Stimulated activated effector memory CD8-positive, alpha-beta T cell treated with anti-CD3 and anti-CD28 coated beads, Interleukin-12 subunit alpha, Interleukin-12 subunit beta, amount 100 ng/mL, for 72 hours (primary cell): Measurements from ENCODE around the gene KCNIP4.

Source experiments
- ATAC-seq: fragments of 150-1000 bp; cut with Tn5 transposase; 2 replicates; pipeline ENCODE4 v1.10.0; 2021
- DNase-seq, 2 donors: peaks; one replicate each; pipeline ENCODE4 v3.0.0; 2021 to 2022; ENCODE audit warnings: low spot score in 2 of 2
- H3K27ac Mint-ChIP-seq: one replicate; pipeline ENCODE4 v1.8.0; 2022; ENCODE audit warnings: mild to moderate bottlenecking, mixed read lengths
- H3K36me3 Mint-ChIP-seq: one replicate; pipeline ENCODE4 v1.8.0; 2022; ENCODE audit warnings: mild to moderate bottlenecking, mixed read lengths
- H3K4me1 Mint-ChIP-seq: one replicate; pipeline ENCODE4 v1.8.0; 2022; ENCODE audit warnings: mixed read lengths
- H3K4me3 Mint-ChIP-seq: one replicate; pipeline ENCODE4 v1.8.0; 2022; ENCODE audit warnings: mild to moderate bottlenecking, mixed read lengths
- H3K9me3 Mint-ChIP-seq: one replicate; pipeline ENCODE4 v1.8.0; 2022; ENCODE audit warnings: mixed read lengths

Gene KCNIP4

GRCh38 chr4:21420166-21420565 is 528.4 kb downstream of the KCNIP4 start:
- no peak for ATAC-seq

GRCh38 chr4:21415728-21416127 is 532.8 kb downstream of the KCNIP4 start:
- DNase-seq (no peak), ATAC-seq (no peak)
- Mint-ChIP-seq H3K27ac (no peak overlapping the region), H3K36me3 (no peaks in the 10 kb centered on the region), H3K9me3 (peaks cover 5% of the 10 kb centered on the region), H3K4me3 (no peak overlapping the region), H3K4me1 (no peaks in the 10 kb centered on the region)

More at GRCh38 chr4:21420166-21420565, 528.4 kb downstream of the KCNIP4 start:
- peaks cover 2% of the 10 kb centered on the region for H3K9me3 Mint-ChIP-seq
- no peak overlapping the region for H3K27ac Mint-ChIP-seq
- no peaks in the 10 kb centered on the region for H3K4me1 Mint-ChIP-seq
- no peak overlapping the region for H3K4me3 Mint-ChIP-seq
- H3K36me3 Mint-ChIP-seq: no peaks in the 10 kb centered on the region
- DNase-seq: no peak

DNA sequence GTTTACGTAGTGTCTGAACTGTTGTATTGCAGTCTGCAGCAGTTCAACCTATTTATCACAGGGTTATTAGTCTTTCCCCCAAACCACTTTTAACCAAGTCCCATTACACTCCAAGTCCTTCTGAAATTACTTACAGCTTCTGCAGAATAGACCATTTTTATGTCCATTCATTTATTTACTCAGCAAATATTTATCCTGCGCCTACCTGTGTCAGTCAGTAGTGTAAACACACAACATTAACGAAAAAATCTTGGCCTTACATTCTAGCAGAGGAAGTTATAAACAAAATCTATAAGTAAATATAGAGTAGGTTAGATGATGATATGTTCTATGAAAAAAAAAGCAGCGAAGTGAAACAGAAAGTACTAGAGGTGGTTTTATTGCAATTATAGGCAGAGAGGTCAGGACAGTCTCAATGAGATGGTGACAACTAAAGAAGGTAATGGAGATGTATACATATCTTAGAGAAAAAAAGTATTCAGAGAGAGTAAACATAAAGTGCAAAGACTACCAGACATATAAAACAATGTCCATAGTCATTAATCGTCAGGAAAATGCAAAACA is 534.7 kb downstream of the KCNIP4 start:
- Mint-ChIP-seq H3K27ac (no peak overlapping the region), H3K9me3 (peaks cover 10% of the 10 kb centered on the region), H3K36me3 (no peaks in the 10 kb centered on the region), H3K4me3 (no peak overlapping the region), H3K4me1 (no peaks in the 10 kb centered on the region)
- ATAC-seq: no peak
- no peak for DNase-seq

GRCh38 chr4:21411086-21411485 is 537.5 kb downstream of the KCNIP4 start:
- Mint-ChIP-seq H3K4me1 (no peaks in the 10 kb centered on the region), H3K27ac (no peak overlapping the region), H3K4me3 (no peak overlapping the region), H3K36me3 (no peaks in the 10 kb centered on the region), H3K9me3 (peaks cover 11% of the 10 kb centered on the region)
- DNase-seq (no peak), ATAC-seq (no peak)

DNA sequence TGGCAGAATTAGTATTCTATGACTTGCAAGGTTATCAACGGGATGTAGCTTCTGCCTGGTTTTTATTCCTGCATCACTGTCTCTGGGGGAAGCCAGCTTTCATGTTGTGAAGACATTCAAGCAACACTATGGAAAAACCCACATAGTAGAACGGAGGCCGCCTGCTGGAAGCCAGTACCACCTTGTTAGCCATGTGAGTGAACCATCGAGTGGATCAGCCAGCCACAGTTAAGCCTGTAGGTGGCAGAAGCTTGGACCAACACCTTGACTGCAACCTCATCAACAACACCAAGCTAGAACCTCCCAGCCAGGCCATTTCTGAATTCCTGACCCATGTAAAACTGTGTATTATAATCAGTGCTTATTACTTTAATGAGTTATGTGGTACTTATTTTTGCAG is 538.2 kb downstream of the KCNIP4 start:
- no peak overlapping the region for H3K4me3 Mint-ChIP-seq

GRCh38 chr4:21387683-21388082 is 560.9 kb downstream of the KCNIP4 start:
- Mint-ChIP-seq H3K36me3 (no peaks in the 10 kb centered on the region), H3K4me3 (no peak overlapping the region), H3K9me3 (peaks cover 8% of the 10 kb centered on the region), H3K4me1 (no peaks in the 10 kb centered on the region), H3K27ac (no peak overlapping the region)
- no peak for ATAC-seq
- DNase-seq: no peak

More for the DNA sequence above, 538.2 kb downstream of the KCNIP4 start:
- DNase-seq (no peak), ATAC-seq (no peak)
- Mint-ChIP-seq H3K27ac (no peak overlapping the region), H3K9me3 (peaks cover 11% of the 10 kb centered on the region), H3K4me1 (no peaks in the 10 kb centered on the region), H3K36me3 (no peaks in the 10 kb centered on the region)

DNA sequence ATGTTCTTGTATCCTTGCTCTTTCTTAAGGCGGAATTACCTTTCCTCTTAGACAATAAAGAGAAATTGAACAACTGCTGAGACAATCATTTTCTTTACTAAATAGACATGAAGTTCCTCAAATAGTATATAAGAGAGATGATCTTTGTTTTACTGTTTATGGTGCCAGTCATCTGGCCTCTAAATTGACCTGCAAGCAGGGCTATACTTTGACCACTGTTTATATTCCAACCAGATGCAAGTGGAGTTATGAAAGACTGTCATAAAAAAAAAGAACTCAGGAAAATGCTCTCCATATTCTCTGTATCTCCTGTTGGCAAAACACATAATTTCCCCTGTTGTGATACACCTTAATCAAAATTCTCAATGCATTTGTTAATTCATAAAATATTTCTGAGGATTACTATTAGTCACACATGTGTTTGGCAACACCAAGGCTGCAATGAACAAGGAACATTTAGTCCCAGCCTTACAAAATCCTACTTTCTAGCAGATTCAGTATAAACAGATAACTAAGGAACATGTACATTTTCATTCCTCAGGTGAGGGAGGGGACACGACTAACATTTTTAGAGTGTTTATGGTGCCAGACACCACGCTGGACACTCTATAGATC is 562.3 kb downstream of the KCNIP4 start:
- no peak overlapping the region for H3K4me3 Mint-ChIP-seq
- no peak overlapping the region for H3K27ac Mint-ChIP-seq
- no peaks in the 10 kb centered on the region for H3K36me3 Mint-ChIP-seq
- DNase-seq (no peak), ATAC-seq (no peak)
- no peaks in the 10 kb centered on the region for H3K4me1 Mint-ChIP-seq
- H3K9me3 Mint-ChIP-seq: peaks cover 8% of the 10 kb centered on the region

DNA sequence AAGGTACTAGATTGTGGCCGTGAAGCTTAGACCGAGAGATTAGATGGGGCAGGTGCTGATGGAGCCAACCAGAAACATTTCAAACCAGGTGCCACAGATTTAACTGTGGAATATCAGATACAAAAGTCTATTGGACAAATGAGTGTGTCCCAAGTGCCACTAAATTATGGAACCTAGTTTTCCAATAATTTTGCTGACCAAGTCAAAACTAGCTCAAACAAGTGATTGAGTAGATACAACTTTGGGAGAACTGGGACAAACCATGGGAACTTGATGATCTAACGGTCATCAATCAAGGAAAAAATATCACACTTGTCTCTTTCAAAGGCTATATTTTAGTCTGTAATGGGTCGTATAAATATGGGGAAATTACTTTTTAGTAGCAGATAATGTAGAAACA is 562.9 kb downstream of the KCNIP4 start:
- H3K9me3 Mint-ChIP-seq: peaks cover 8% of the 10 kb centered on the region
- no peak overlapping the region for H3K27ac Mint-ChIP-seq
- no peaks in the 10 kb centered on the region for H3K4me1 Mint-ChIP-seq
- no peaks in the 10 kb centered on the region for H3K36me3 Mint-ChIP-seq
- ATAC-seq (no peak), DNase-seq (no peak)
- H3K4me3 Mint-ChIP-seq: no peak overlapping the region

DNA sequence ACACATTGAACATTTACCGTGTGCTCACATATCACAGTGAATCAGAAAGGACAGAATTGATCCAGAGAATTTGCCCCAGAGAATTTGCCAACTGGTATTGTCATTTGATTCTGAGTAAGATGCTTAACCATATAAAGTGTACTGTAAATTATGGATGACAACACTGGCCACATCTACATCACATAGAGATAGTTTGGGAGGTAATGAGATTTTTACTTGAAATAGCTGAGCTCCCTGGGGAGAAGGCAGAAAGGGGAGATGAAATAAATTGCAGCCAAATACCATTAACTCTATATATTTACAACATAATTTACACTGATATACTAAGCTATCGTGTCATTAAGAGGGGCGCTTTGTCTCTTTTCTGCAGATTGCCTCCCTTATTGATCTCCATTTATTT is 564.0 kb downstream of the KCNIP4 start:
- Mint-ChIP-seq H3K27ac (no peak overlapping the region), H3K4me3 (no peak overlapping the region), H3K9me3 (peaks cover 8% of the 10 kb centered on the region), H3K36me3 (no peaks in the 10 kb centered on the region), H3K4me1 (no peaks in the 10 kb centered on the region)
- ATAC-seq (no peak), DNase-seq (no peak)

GRCh38 chr4:21380861-21381260 is 567.7 kb downstream of the KCNIP4 start:
- DNase-seq (no peak), ATAC-seq (no peak)
- Mint-ChIP-seq H3K4me1 (no peaks in the 10 kb centered on the region), H3K4me3 (no peak overlapping the region), H3K27ac (no peak overlapping the region), H3K36me3 (no peaks in the 10 kb centered on the region), H3K9me3 (peaks cover 16% of the 10 kb centered on the region)

DNA sequence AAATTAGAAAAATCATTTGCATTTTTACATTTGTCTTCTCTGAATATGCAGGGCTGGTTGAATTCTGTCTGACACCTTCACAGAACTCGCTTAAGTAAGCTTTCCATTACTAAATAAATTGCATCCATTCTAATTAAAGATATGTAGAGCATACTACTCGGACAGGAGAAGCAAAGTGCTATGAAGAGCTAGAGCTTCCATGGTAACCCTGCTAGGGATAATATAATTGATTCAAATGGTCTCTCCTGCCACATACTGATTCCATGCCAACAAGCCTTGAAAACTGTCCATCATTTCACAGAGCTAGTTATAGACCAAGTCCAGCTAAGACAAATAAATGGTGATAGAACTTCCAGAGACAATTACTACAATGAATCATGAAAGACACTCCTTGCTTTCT is 571.5 kb downstream of the KCNIP4 start:
- Mint-ChIP-seq H3K27ac (no peak overlapping the region), H3K36me3 (no peaks in the 10 kb centered on the region), H3K9me3 (peaks cover 15% of the 10 kb centered on the region), H3K4me3 (no peak overlapping the region), H3K4me1 (no peaks in the 10 kb centered on the region)
- no peak for DNase-seq
- no peak for ATAC-seq

GRCh38 chr4:21376176-21376575 is 572.4 kb downstream of the KCNIP4 start:
- Mint-ChIP-seq H3K36me3 (no peaks in the 10 kb centered on the region), H3K4me3 (no peak overlapping the region), H3K9me3 (peaks cover 12% of the 10 kb centered on the region), H3K4me1 (no peaks in the 10 kb centered on the region), H3K27ac (no peak overlapping the region)
- ATAC-seq (no peak), DNase-seq (no peak)

DNA sequence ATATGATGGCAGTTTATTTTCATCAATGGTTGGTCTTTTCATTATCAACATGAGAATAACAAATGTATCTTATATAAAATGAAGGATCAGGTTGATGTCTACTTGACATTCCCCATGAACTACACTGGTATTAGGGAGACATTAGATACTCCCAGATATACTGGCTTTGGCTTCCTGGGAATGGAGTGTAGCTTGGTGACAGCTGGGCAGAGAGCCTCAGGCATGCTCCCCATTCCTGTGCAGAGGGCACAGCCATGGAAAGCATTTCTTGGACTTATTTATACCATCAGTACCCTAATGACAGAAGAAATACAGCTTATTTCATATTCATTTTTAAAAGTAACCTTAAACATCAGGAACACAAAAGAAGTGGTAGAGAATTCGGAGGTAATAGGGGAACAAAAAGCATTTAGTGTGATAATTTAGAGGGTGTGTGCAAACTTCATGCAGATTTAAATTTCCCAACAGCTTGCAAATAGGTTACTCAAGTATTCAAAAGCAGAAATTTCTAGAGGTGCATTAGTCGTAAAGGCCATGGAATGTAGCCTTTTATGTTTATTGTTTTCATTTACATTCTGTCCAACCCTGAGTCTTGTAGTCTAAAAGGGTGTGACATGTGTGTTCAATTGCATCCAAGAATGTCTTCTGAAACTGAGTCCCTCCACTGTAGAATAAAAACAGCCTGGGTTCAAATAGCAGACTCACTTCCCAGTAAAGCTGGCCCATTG is 573.8 kb downstream of the KCNIP4 start:
- Mint-ChIP-seq H3K9me3 (peaks cover 12% of the 10 kb centered on the region), H3K4me3 (no peak overlapping the region), H3K36me3 (no peaks in the 10 kb centered on the region), H3K27ac (no peak overlapping the region), H3K4me1 (no peaks in the 10 kb centered on the region)
- DNase-seq (no peak), ATAC-seq (no peak)

DNA sequence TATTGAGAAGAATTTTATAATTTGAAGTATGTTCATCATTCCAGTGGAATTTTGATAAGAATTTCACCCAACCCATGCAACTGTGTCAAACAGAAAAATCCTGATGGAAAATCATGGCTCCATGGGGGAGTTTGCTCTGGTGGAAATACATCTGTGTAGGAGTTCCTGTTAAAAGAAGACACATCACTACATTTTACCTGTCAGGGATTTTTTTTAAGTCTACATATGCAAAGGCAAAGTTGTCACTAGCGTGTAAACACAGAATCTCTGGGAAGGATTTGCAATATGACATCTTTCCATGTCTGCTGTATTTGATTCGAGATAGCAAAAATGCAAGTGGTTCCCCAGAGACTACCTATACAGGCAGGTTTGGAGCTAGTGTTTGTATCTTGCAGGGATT is 581.0 kb downstream of the KCNIP4 start:
- Mint-ChIP-seq H3K9me3 (peaks cover 6% of the 10 kb centered on the region), H3K4me1 (no peaks in the 10 kb centered on the region), H3K36me3 (no peaks in the 10 kb centered on the region), H3K27ac (no peak overlapping the region), H3K4me3 (no peak overlapping the region)
- DNase-seq (no peak), ATAC-seq (no peak)

- Mint-ChIP-seq H3K27ac (no peak overlapping the region), H3K4me3 (no peak overlapping the region), H3K4me1 (no peaks in the 10 kb centered on the region), H3K9me3 (peaks cover 6% of the 10 kb centered on the region), H3K36me3 (no peaks in the 10 kb centered on the region)
- no peak for DNase-seq
- no peak for ATAC-seq
These were observed 581.7 kb downstream of the KCNIP4 start for GRCh38 chr4:21366840-21367239.

DNA sequence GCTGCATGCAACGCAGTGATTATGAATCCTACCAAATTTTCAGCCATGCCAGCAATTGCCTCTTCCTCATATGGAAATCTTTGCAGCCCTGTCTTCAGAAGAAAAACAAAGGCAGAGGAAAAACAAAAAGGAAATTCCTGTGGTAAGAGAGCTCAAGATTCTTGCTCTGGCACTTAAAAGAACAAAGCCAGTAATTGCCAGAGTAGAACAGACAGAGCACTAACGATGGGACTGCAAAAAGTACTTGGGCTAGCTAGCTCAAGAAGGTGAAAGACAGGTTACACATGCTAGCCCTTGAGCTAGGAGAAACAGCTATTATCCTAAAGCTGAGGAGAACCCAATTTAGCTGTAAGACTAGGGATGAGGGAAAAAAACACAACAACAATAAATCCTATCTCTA is 582.3 kb downstream of the KCNIP4 start:
- Mint-ChIP-seq H3K4me3 (no peak overlapping the region), H3K9me3 (peaks cover 6% of the 10 kb centered on the region), H3K4me1 (no peaks in the 10 kb centered on the region), H3K36me3 (no peaks in the 10 kb centered on the region), H3K27ac (no peak overlapping the region)
- ATAC-seq (no peak), DNase-seq (no peak)
